ENCODE data around the gene CAMK2N2. TPM values are rescaled to one million over a fixed set of nuclear protein-coding genes. Genes with fewer than 3 reads are reported as not detected.

Gene CAMK2N2
- total and polyA plus RNA-seq, 9 of the 15 experiments (the other 6 are each of a cell fraction or from before 2014, with no cell fraction given), result 0.08 to 0.22 (median 0.11) TPM; not detected in 5

GRCh38 chr3:184249412-184250166 lies 11.8 kb downstream of the CAMK2N2 start, which contains the start of gene EEF1AKMT4 (continued):
- TF ChIP-seq SMC3 (conservative IDR thresholded peaks at IDR 0.05; ENCODE audit: insufficient read depth, low read depth, low read length), result 0 out of 2 replicates have a peak, but pooled peaks have one; percentile 28
- TF ChIP-seq UBTF (IDR thresholded peaks at IDR 0.05; ENCODE audit: borderline replicate concordance in 1 of 2, low read depth in 2 of 2, low read length in 2 of 2), result peak in 1 of 2 experiments; percentile 69; a peak in 2 of 4 replicates
- peak; percentile 36; the same call in 1 of the 2 replicates for TF ChIP-seq MBD2 (IDR thresholded peaks at IDR 0.05; ENCODE audit: borderline replicate concordance, low read depth)
- peak; percentile 80 for TF ChIP-seq POLR2A (conservative IDR thresholded peaks at IDR 0.05)
- TF ChIP-seq FIP1L1 (IDR thresholded peaks at IDR 0.05; ENCODE audit: low read depth, low read length, poor library complexity, severe bottlenecking), result peak; percentile 39
- 0 out of 2 replicates have a peak, but pooled peaks have one; percentile 6 for TF ChIP-seq ZNF511 (CRISPR knock-in tag; IDR thresholded peaks at IDR 0.05)
- peak; percentile 89 for TF ChIP-seq ZFX (CRISPR knock-in tag; IDR thresholded peaks at IDR 0.05)
- peak; percentile 96 for TF ChIP-seq CEBPG (CRISPR knock-in tag; IDR thresholded peaks at IDR 0.05)
- peak; percentile 90 to 96 for TF ChIP-seq CEBPG (tag; conservative IDR thresholded peaks at IDR 0.05 in 1 of 2, IDR thresholded peaks at IDR 0.05 in 1 of 2)
- TF ChIP-seq CREBBP (IDR thresholded peaks at IDR 0.05; ENCODE audit: low read depth, low read length), result no peak
- peak in 1 of 2 experiments; percentile 49; a peak in 1 of 3 replicates for TF ChIP-seq CBX3 (IDR thresholded peaks at IDR 0.05; ENCODE audit: borderline replicate concordance in 1 of 2, low read length in 2 of 2)
- peak; percentile 83; the same call in 1 of the 2 replicates for TF ChIP-seq GTF2E2 (tag; IDR thresholded peaks at IDR 0.05)
- TF ChIP-seq ZNF77 (CRISPR knock-in tag; IDR thresholded peaks at IDR 0.05), result no peak
- TF ChIP-seq SMARCE1 (IDR thresholded peaks at IDR 0.05), result no peak
- peak; percentile 37; the same call in 1 of the 2 replicates for TF ChIP-seq JUN (IDR thresholded peaks at IDR 0.05; ENCODE audit: borderline replicate concordance, low read depth, low read length)
- TF ChIP-seq JUN (CRISPR knock-in tag; IDR thresholded peaks at IDR 0.05; ENCODE audit: borderline replicate concordance), result no peak
- TF ChIP-seq, protein P1, sequence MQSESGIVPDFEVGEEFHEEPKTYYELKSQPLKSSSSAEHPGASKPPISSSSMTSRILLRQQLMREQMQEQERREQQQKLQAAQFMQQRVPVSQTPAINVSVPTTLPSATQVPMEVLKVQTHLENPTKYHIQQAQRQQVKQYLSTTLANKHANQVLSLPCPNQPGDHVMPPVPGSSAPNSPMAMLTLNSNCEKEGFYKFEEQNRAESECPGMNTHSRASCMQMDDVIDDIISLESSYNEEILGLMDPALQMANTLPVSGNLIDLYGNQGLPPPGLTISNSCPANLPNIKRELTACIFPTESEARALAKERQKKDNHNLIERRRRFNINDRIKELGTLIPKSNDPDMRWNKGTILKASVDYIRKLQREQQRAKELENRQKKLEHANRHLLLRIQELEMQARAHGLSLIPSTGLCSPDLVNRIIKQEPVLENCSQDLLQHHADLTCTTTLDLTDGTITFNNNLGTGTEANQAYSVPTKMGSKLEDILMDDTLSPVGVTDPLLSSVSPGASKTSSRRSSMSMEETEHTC (IDR thresholded peaks at IDR 0.05), result peak; percentile 20; the same call in 1 of the 2 replicates
- TF ChIP-seq ERF (CRISPR knock-in tag; IDR thresholded peaks at IDR 0.05), result no peak

Data from K562 (cell line).